Measurements from ENCODE around the gene RALGDS.

DNA sequence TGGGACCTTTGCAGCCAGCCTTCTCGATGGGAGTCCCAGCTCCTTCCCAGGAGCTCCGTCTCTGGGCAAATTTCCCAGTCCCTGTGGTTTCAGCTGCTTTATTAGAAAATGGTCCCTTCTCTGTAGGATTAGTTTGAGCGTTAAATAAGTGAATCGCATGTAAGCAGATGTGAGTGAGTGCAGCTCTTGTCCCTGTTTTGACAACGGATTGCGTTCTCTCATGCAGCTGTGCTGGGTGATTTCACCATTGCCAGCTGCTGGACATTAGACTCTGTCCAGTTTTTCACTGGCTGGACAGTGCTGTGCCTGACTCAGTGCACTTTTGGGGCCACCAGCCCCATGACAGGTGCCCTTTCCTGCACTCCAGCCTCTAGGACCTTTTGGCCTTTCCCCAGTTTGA lies 70.9 kb downstream of the RALGDS start:
- TF ChIP-seq, protein P1, sequence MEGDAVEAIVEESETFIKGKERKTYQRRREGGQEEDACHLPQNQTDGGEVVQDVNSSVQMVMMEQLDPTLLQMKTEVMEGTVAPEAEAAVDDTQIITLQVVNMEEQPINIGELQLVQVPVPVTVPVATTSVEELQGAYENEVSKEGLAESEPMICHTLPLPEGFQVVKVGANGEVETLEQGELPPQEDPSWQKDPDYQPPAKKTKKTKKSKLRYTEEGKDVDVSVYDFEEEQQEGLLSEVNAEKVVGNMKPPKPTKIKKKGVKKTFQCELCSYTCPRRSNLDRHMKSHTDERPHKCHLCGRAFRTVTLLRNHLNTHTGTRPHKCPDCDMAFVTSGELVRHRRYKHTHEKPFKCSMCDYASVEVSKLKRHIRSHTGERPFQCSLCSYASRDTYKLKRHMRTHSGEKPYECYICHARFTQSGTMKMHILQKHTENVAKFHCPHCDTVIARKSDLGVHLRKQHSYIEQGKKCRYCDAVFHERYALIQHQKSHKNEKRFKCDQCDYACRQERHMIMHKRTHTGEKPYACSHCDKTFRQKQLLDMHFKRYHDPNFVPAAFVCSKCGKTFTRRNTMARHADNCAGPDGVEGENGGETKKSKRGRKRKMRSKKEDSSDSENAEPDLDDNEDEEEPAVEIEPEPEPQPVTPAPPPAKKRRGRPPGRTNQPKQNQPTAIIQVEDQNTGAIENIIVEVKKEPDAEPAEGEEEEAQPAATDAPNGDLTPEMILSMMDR (IDR thresholded peaks at IDR 0.05): no peak
- no peak for TF ChIP-seq POLR2AphosphoS5 (IDR thresholded peaks at IDR 0.05; ENCODE audit: low read depth, low read length)
- no peak for TF ChIP-seq TCF7L2 (IDR thresholded peaks at IDR 0.05; ENCODE audit: low read depth, low read length)
- TF ChIP-seq, protein P2, sequence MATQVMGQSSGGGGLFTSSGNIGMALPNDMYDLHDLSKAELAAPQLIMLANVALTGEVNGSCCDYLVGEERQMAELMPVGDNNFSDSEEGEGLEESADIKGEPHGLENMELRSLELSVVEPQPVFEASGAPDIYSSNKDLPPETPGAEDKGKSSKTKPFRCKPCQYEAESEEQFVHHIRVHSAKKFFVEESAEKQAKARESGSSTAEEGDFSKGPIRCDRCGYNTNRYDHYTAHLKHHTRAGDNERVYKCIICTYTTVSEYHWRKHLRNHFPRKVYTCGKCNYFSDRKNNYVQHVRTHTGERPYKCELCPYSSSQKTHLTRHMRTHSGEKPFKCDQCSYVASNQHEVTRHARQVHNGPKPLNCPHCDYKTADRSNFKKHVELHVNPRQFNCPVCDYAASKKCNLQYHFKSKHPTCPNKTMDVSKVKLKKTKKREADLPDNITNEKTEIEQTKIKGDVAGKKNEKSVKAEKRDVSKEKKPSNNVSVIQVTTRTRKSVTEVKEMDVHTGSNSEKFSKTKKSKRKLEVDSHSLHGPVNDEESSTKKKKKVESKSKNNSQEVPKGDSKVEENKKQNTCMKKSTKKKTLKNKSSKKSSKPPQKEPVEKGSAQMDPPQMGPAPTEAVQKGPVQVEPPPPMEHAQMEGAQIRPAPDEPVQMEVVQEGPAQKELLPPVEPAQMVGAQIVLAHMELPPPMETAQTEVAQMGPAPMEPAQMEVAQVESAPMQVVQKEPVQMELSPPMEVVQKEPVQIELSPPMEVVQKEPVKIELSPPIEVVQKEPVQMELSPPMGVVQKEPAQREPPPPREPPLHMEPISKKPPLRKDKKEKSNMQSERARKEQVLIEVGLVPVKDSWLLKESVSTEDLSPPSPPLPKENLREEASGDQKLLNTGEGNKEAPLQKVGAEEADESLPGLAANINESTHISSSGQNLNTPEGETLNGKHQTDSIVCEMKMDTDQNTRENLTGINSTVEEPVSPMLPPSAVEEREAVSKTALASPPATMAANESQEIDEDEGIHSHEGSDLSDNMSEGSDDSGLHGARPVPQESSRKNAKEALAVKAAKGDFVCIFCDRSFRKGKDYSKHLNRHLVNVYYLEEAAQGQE (IDR thresholded peaks at IDR 0.05; ENCODE audit: insufficient read depth in 1 of 2, low read depth in 2 of 2, low read length in 1 of 2): no peak
